GM18502 (cell line): ENCODE measurements around the gene CLDN7.

Experiments
- ATAC-seq: cut with Tn5 transposase; IDR thresholded peaks from one replicate; pipeline ENCODE4 v1.9.1; 2021; ENCODE audit warnings: mild to moderate bottlenecking; ENCODE audit not compliant: unreplicated experiment, poor library complexity

CLDN7 gene

GRCh38 chr17:7289256-7290032 is 27.2 kb upstream of the CLDN7 start:
- no peak for ATAC-seq

DNA sequence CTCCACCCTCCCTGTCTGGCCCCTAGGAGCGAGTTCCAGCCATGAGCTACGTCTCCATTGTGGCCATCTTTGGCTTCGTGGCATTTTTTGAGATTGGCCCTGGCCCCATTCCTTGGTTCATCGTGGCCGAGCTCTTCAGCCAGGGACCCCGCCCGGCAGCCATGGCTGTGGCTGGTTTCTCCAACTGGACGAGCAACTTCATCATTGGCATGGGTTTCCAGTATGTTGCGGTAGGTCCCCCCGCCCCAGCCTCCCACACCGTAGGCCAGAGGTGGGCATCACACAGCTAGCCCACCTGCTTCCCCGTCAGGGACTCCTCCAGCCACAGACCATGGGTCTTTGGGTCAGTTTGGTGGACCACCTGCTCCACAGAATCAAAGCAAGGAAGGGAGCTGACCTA is 23.4 kb upstream of the CLDN7 start:
- ATAC-seq: no peak

GRCh38 chr17:7284911-7285310 is 22.6 kb upstream of the CLDN7 start:
- no peak for ATAC-seq

- no peak for ATAC-seq
Observed at GRCh38 chr17:7283471-7284216, 21.4 kb upstream of the CLDN7 start.

DNA sequence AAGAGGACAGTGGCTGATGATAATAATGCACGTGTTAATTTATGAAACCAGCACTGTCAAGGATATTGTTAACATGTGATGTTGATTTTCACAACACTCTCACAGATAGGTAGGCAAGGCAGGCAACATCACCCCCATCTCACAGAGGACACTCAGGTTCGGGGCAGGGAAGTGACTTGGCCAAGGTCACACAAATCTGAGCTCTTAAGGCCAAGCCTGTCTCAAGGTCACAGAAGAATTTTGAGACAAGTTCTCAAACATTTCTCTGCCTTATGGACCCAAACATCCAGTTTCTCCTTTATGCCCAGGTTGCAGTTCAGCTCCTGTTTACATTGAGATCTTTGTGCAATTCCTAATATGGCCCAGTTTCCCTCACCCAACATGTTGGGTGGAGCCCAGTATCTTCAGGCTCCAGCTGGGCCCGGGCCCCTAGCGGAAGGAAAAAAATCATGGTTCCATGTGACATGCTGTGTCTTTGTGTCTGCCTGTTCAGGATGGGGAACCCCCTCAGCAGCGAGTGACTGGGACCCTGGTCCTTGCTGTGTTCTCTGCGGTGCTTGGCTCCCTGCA is 20.6 kb upstream of the CLDN7 start:
- no peak for ATAC-seq

DNA sequence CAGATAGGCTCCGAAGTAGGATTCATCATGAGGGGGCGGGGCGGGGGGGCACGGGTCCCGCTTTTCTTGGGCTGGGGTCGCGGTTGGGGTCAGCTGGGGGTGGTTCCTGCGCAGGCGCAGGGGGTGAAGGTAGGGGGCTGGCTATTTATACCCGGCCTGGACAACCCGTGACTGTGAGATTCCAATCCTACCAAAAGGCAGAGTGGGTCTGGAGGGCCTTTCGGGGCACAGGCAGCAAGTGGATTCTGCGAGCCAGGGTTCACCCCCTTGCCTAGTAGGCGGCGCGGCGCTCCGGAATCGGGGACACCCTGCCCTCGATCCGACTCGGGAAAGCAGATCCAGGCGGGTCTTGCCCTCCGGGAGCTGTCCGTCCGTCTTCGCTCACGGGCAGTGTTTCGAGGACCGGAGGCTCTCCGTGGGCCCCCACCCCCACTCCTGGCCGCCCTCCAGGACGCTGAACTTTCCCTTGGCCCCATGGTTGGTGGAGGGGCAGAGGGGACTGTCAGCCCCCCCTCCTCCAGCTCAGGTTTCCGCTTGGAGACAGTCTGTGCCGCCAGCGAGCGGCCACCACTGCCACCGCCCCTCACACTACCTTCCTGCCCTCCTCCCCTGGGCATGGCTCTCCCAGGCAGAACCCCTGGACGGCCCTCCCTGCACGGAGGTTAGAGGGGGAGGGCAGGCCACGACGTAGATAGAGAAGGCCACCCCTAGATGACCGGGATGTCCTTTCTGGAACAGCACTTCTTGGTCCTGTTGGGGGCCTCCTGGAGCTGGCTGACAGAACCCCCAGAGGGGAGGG is 19.9 kb upstream of the CLDN7 start:
- ATAC-seq: no peak

GRCh38 chr17:7281074-7281952 is 19.0 kb upstream of the CLDN7 start, which contains the start of gene SLC2A4:
SLC2A4 (plus strand) TSS chr17:7281718; CDS start chr17:7281935, 217 bp downstream.
- peak; percentile 58 for ATAC-seq

DNA sequence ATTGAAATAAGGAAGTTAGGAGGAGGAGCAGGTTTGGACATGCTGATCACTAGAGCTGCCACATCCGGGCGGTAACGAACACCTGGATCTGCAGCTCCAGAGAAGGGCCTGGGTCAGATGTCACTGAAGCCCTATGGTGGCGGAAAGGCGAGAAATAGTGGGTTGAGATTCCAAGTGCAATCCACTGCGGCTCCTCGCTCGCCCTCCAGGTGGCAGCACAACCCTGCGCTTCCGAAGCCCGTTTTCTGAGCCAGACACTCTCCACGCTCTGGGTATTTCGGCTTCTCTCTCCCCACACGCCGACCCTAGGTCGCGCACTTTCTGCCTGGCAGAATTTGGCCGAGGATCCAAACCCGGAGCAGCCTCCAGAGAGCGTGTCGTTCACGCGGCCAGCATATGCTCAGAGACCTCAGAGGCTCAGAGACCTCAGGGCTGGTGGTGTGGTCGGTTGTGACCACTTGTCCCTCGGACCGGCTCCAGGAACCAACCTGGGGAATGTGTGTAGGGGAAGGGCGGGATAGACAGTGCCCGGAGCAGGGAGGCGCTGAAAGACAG is 18.3 kb upstream of the CLDN7 start:
- peak; percentile 62 for ATAC-seq

GRCh38 chr17:7279448-7279847 is 17.2 kb upstream of the CLDN7 start:
- no peak for ATAC-seq

GRCh38 chr17:7266784-7267183 is 4.5 kb upstream of the CLDN7 start:
- no peak for ATAC-seq

- ATAC-seq: no peak
Observed at GRCh38 chr17:7263801-7264078, 1.5 kb upstream of the CLDN7 start.

- no peak for ATAC-seq
Observed at GRCh38 chr17:7262935-7263800, 890 bp upstream of the CLDN7 start.

DNA sequence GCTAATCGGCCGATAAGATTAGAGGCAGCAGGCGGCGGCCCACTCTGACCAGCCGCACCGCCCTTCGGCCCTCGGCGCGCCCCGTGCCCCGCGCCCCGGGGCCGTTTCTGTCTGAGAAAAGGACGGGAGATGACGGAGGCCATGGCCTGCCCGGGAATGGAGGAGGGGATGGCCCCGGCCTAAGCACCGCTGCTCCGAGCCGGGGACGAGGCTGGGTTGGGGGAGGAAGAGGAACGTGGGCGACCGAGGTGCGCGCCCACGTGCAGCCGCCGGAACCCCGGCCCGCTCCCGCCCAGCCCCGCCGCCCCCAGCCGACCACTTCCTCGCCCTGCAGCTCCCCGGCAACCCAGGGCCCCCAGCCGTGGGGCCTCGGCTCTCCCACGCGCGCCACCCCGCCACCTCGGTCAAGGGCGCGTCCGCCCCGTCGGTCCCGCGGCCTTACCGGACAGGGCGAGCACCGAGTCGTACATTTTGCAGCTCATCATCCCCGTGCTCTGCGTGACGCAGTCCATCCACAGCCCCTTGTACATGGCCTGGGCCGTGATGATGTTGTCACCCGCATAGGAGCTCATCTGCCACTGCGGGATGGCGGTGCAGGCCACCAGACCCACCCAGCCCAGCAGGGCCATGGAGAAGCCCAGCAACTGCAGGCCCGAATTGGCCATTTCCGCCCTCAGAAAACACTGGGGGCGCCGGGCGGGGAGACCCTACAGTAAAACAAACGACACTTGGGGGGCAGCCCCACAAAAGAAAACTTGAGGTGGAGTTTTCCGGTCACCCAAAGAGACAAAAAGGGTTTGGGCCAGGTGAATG is 693 bp downstream of the CLDN7 start:
- ATAC-seq: no peak

DNA sequence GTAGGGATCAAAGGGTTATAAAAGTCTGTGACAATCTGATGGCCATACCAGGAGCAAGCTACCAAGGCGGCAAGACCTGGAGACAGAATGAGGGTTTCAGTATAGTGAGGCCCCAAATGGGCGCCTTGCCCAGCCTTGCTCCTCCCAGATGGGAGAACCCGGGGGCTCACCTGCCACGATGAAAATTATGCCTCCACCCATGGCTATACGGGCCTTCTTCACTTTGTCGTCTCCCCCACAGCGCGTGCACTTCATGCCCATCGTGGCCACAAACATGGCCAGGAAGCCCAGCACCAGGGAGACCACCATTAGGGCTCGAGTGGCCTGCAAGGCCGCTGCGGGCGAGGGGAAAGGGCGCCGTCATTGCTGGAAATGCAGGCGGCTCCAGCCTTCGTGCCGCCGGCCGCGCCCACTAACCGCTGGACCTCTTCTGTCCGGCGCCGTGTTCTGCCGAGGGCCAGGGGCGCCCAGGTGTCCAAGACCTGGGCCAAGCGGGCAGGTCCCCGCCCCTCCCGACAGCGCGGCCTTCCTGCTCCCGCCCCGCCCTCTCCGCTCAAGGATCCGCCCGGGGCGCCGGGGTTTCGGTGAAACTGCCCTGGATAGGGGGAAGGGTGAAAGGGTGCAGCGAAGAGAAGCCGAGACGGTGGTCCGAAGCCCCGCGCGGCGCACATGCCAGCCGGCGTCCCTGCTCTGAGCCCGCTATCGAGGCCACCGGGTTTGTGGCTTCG is 1.5 kb downstream of the CLDN7 start:
- no peak for ATAC-seq

DNA sequence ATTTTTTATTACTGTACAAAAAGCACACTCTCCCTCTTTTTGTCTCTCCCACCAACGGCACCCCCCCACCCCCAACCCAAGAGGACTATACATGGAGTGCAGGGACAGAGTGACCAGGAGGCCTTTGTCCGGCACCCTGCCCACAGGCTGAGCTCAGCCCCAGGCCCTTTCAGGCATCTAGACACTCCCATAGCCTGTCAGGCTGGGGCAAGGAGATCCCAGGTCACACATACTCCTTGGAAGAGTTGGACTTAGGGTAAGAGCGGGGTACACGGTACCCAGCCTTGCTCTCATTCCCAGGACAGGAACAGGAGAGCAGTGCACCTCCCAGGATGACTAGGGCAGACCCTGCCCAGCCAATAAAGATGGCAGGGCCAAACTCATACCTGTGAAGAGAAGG is 2.1 kb downstream of the CLDN7 start:
- ATAC-seq: no peak

DNA sequence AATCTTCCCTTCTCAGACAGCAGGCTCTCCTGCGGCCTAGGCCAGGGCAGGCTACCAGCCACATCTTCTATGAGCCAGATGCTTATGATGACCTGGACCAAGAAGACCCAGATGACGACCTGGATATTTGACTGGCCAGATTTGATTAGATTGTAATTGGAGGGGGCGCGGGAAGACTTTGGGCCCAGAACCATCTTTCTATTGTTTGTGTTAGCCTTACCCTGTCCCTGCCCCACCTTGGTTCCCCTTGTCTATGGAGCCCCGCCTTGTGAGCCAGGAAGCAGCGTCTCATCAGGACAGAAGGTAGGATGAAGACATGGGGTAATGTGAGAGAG is 2.8 kb downstream of the CLDN7 start:
- ATAC-seq: no peak
